Erythroblast (primary cell): ENCODE data around the gene HOXD3.

Source experiments
- GATA1 ChIP-seq: IDR thresholded peaks from 2 replicates; pipeline ENCODE4 v1.6.1; 2011; ENCODE audit warnings: low read depth, mild to moderate bottlenecking, control low read depth, low read length, moderate library complexity
- POLR2A ChIP-seq: IDR thresholded peaks from 2 replicates; pipeline ENCODE4 v1.6.1; 2011; ENCODE audit warnings: mild to moderate bottlenecking, low read length

DNA sequence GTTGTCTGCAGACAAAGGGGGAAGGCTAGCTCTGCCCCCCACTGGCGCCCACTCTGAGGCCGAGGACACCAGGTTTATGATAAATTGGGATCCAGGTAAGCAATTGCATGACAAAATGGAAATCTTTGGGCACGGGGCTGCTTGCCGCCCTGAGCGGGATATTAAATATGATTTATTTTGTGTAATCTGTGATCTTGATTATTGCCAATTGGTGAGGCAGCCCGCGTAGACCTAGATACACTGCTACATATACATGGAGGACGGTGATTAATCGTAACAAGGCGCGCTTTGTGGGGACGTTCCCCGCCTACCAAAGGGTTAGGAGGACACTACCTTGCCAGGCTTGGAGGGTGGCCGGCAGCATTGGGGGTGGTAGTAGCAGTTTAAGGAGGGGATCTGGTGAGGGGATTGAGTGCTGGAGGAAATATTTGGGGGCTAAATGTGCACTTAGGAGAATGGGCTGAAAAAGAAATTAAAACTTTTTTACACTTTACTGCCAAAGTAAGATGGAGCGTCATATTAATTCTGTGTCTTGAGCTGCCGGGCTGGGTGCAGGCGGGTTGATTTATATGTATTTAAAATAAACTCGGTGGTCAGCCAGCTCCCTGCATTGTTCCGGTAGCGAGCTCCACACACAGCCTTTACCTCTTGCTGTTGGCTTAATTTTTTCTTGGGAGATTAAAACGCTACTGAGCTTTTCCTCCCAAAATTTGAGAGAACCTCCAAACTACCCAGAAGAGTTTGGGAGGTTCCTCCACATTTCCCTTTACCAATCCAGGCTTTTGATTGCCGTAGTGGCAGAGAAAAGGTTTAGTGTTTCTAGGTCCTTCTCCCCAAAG, 4.1 kb downstream of the HOXD3 start:
- TF ChIP-seq POLR2A, result no peak
- no peak for TF ChIP-seq GATA1
